LNCAP (cell line): Measurements from ENCODE around the gene SPHK2.

Experiments
- CTCF ChIP-seq: fragments of 450-650 bp; IDR thresholded peaks from 2 replicates; pipeline ENCODE4 v1.5.1; 2017; ENCODE audit warnings: mild to moderate bottlenecking

SPHK2 gene

GRCh38 chr19:48629297-48629598, 9.9 kb downstream of the SPHK2 start:
- no peak for TF ChIP-seq CTCF

- no peak for TF ChIP-seq CTCF
Observed at GRCh38 chr19:48629599-48630295, 10.4 kb downstream of the SPHK2 start.

- no peak; the same call in 1 of the 2 replicates for TF ChIP-seq CTCF
Observed at GRCh38 chr19:48630296-48631063, 11.2 kb downstream of the SPHK2 start.

GRCh38 chr19:48631225-48631624, 11.9 kb downstream of the SPHK2 start:
- no peak for TF ChIP-seq CTCF

GRCh38 chr19:48632692-48633147, 13.4 kb downstream of the SPHK2 start:
- TF ChIP-seq CTCF = no peak

- TF ChIP-seq CTCF = no peak
Observed at GRCh38 chr19:48633148-48634035, 14.1 kb downstream of the SPHK2 start.

- TF ChIP-seq CTCF = no peak
Observed at GRCh38 chr19:48634036-48634342, 14.7 kb downstream of the SPHK2 start.
